H1 (cell line): ENCODE data around the gene THADA. TPM values are rescaled to one million over a fixed set of nuclear protein-coding genes. Genes with fewer than 3 reads are reported as not detected.

Experiments used
- CTCF ChIA-PET: fragments of 300-600 bp; sonication (Branson Sonifier 250); formaldehyde crosslinking; loops from one replicate; lab custom pipeline; 2021; ENCODE audit not compliant: partially characterized antibody; lab: Charles Lee
- POLR2A ChIA-PET: fragments of 300-600 bp; sonication (Branson Sonifier 250); formaldehyde crosslinking; loops from one replicate; lab custom pipeline; 2021; ENCODE audit warnings: inconsistent platforms; ENCODE audit not compliant: partially characterized antibody; lab: Charles Lee
- DNase-seq, 2 experiments: peaks; one replicate each; pipeline versions ENCODE4 v3.0.0 to v3.0.0-alpha.2; 2010 to 2022; ENCODE audit warnings: low spot score in 2 of 2, low read depth in 1 of 2, mixed read lengths in 1 of 2
- FAIRE-seq: peaks from 2 replicates; lab custom pipeline; 2011; peaks lifted over from hg19 to GRCh38; lab: Jason Lieb, UNC
- H2AFZ ChIP-seq: 2 replicates; pipeline ENCODE4 v1.8.1; 2012; ENCODE audit warnings: low read length, inconsistent platforms
- H2AK5ac ChIP-seq: 2 replicates; pipeline ENCODE4 v1.6.1; 2013; ENCODE audit warnings: low read depth, low read length
- H2BK120ac ChIP-seq: replicated peaks from 2 replicates; pipeline ENCODE3; 2013; ENCODE audit warnings: low read depth, low read length, inconsistent platforms
- H2BK12ac ChIP-seq: 2 replicates; pipeline ENCODE4 v1.6.1; 2013; ENCODE audit warnings: low read depth, low read length
- H2BK15ac ChIP-seq: 2 replicates; pipeline ENCODE4 v1.6.1; 2013; ENCODE audit warnings: low read length
- H2BK20ac ChIP-seq: 2 replicates; pipeline ENCODE4 v1.6.1; 2013; ENCODE audit warnings: low read length
- H2BK5ac ChIP-seq: 2 replicates; pipeline ENCODE4 v1.6.1; 2013; ENCODE audit warnings: low read depth, low read length
- H3K14ac ChIP-seq: 2 replicates; pipeline ENCODE4 v1.6.1; 2013; ENCODE audit warnings: inconsistent platforms; ENCODE audit not compliant: insufficient read length
- H3K18ac ChIP-seq: 2 replicates; pipeline ENCODE4 v1.6.1; 2013; ENCODE audit warnings: low read length; ENCODE audit errors: extremely low read depth
- H3K23ac ChIP-seq: 2 replicates; pipeline ENCODE4 v1.6.1; 2013; ENCODE audit warnings: inconsistent platforms; ENCODE audit not compliant: insufficient read length
- H3K23me2 ChIP-seq: 2 replicates; pipeline ENCODE4 v1.6.1; 2013; ENCODE audit warnings: low read depth, low read length
- H3K27ac ChIP-seq: 2 replicates; pipeline ENCODE4 v1.6.1; 2011; ENCODE audit warnings: low read depth, low read length, inconsistent platforms
- H3K27me3 ChIP-seq, 4 experiments: replicated peaks in 1 of 4; 1 replicate in 1 of 4; 2 replicates in 3 of 4; pipeline versions ENCODE4 v1.6.1 to v1.8.1; 2011 to 2013; ENCODE audit warnings: low read length in 3 of 4, mild to moderate bottlenecking in 3 of 4, inconsistent platforms in 2 of 4, mixed read lengths in 2 of 4, moderate library complexity in 1 of 4; ENCODE audit not compliant: control insufficient read depth in 3 of 4, insufficient read depth in 3 of 4; ENCODE audit errors: extremely low read depth in 1 of 4
- H3K36me3 ChIP-seq, 4 experiments: 2 replicates each; pipeline versions ENCODE4 v1.6.1 to v1.8.1; 2011 to 2013; ENCODE audit warnings: mild to moderate bottlenecking in 4 of 4, low read length in 3 of 4, moderate library complexity in 2 of 4, control low read depth in 1 of 4, inconsistent platforms in 1 of 4; ENCODE audit not compliant: insufficient read depth in 4 of 4, control insufficient read depth in 2 of 4
- H3K4ac ChIP-seq: replicated peaks from 2 replicates; pipeline ENCODE3; 2013; ENCODE audit warnings: low read length, low read depth, mixed read lengths, inconsistent platforms; ENCODE audit not compliant: insufficient read length
- H3K4me1 ChIP-seq, 4 experiments: replicated peaks in 1 of 4; 1 replicate in 1 of 4; 2 replicates in 3 of 4; pipeline versions ENCODE4 v1.6.1 to v1.8.1; 2011 to 2013; ENCODE audit warnings: low read length in 3 of 4, inconsistent platforms in 2 of 4, mixed read lengths in 1 of 4; ENCODE audit not compliant: insufficient read depth in 4 of 4, control insufficient read depth in 3 of 4
- H3K4me2 ChIP-seq, 2 experiments: 2 replicates each; pipeline versions ENCODE4 v1.6.1 to v1.8.1; 2011 to 2013; ENCODE audit warnings: low read depth in 2 of 2, low read length in 2 of 2, control low read depth in 1 of 2, inconsistent platforms in 1 of 2, mild to moderate bottlenecking in 1 of 2; ENCODE audit not compliant: insufficient read depth in 1 of 2
- H3K4me3 ChIP-seq, 4 experiments: fragments of 200-600, 300-600 bp in 1 of 4; sonication (generic), shearing (Covaris generic), sonication (Bioruptor Twin) in 1 of 4; 2 replicates each; pipeline versions ENCODE4 v1.5.1 to v1.8.1; 2011 to 2016; ENCODE audit warnings: low read length in 4 of 4, low read depth in 3 of 4, control low read depth in 2 of 4, inconsistent platforms in 2 of 4, mild to moderate bottlenecking in 2 of 4, mixed read lengths in 1 of 4, moderate library complexity in 1 of 4; ENCODE audit not compliant: insufficient read depth in 2 of 4; ENCODE audit errors: extremely low read depth in 1 of 4
- H3K56ac ChIP-seq: replicated peaks from 2 replicates; pipeline ENCODE3; 2013; ENCODE audit warnings: low read depth, mild to moderate bottlenecking, mixed read lengths, low read length, inconsistent platforms; ENCODE audit not compliant: insufficient read length
- H3K79me1 ChIP-seq: 2 replicates; pipeline ENCODE4 v1.6.1; 2013; ENCODE audit warnings: low read depth, low read length, control low read depth
- H3K79me2 ChIP-seq, 2 experiments: 2 replicates each; pipeline versions ENCODE4 v1.6.1 to v1.8.1; 2012 to 2013; ENCODE audit warnings: low read length in 2 of 2, mild to moderate bottlenecking in 2 of 2, inconsistent platforms in 1 of 2; ENCODE audit not compliant: insufficient read depth in 2 of 2, control insufficient read depth in 1 of 2
- H3K9ac ChIP-seq, 4 experiments: replicated peaks in 1 of 4; 1 replicate in 1 of 4; 2 replicates in 3 of 4; pipeline versions ENCODE4 v1.6.1 to v1.8.1; 2011 to 2013; ENCODE audit warnings: low read depth in 3 of 4, low read length in 3 of 4, control low read depth in 2 of 4, mild to moderate bottlenecking in 2 of 4, moderate library complexity in 2 of 4, inconsistent platforms in 1 of 4; ENCODE audit errors: extremely low read depth in 1 of 4
- H3K9me3 ChIP-seq, 2 experiments: 2 replicates each; pipeline versions ENCODE4 v1.6.1 to v1.8.1; 2012 to 2013; ENCODE audit warnings: mild to moderate bottlenecking in 2 of 2, moderate library complexity in 2 of 2, control low read depth in 1 of 2, inconsistent platforms in 1 of 2, low read depth in 1 of 2, low read length in 1 of 2, mixed read lengths in 1 of 2; ENCODE audit not compliant: insufficient read depth in 2 of 2
- H4K20me1 ChIP-seq, 2 experiments: replicated peaks in 1 of 2; 2 replicates each; pipeline versions ENCODE3 to v1.8.1; 2011 to 2013; ENCODE audit warnings: inconsistent platforms in 2 of 2, low read length in 2 of 2, mild to moderate bottlenecking in 1 of 2; ENCODE audit not compliant: insufficient read depth in 2 of 2, control insufficient read depth in 1 of 2
- H4K5ac ChIP-seq: 2 replicates; pipeline ENCODE4 v1.6.1; 2013; ENCODE audit warnings: low read length, low read depth, mixed read lengths, inconsistent platforms; ENCODE audit not compliant: insufficient read length
- H4K8ac ChIP-seq: 2 replicates; pipeline ENCODE4 v1.8.0; 2013; ENCODE audit warnings: mild to moderate bottlenecking, moderate library complexity, low read length, inconsistent platforms; ENCODE audit not compliant: insufficient read depth; ENCODE audit errors: extremely low read depth
- H4K91ac ChIP-seq: replicated peaks from 2 replicates; pipeline ENCODE3; 2013; ENCODE audit warnings: low read length, mixed read lengths, inconsistent platforms; ENCODE audit not compliant: insufficient read length
- ATF3 ChIP-seq: IDR thresholded peaks from 2 replicates; pipeline ENCODE4 v1.6.1; 2011; ENCODE audit warnings: low read depth, mild to moderate bottlenecking, low read length; ENCODE audit not compliant: insufficient read depth
- CHD2 ChIP-seq: IDR thresholded peaks from 2 replicates; pipeline ENCODE4 v1.6.1; 2012; ENCODE audit warnings: low read length, improper control_type of control experiment
- CREB1 ChIP-seq: IDR thresholded peaks from 2 replicates; pipeline ENCODE4 v1.6.1; 2012; ENCODE audit warnings: inconsistent platforms
- KDM4A ChIP-seq: IDR thresholded peaks from one replicate; pipeline ENCODE4 v1.7.1; 2012; ENCODE audit warnings: low read depth, mild to moderate bottlenecking, moderate library complexity, low read length, inconsistent platforms; ENCODE audit not compliant: severe bottlenecking
- TCF12 ChIP-seq: IDR thresholded peaks from 2 replicates; pipeline ENCODE4 v1.6.1; 2011; ENCODE audit warnings: low read depth, mild to moderate bottlenecking, low read length
- ZNF274 ChIP-seq: IDR thresholded peaks from 2 replicates; pipeline ENCODE4 v1.7.0; 2012; ENCODE audit warnings: low read length, borderline replicate concordance; ENCODE audit errors: extremely low read depth
- WGBS, 2 experiments: shearing (Covaris generic) in 1 of 2; methylation state at CpG; one replicate each; pipeline versions ENCODE4 v1.1.6 to v1.1.7; 2013 to 2015; ENCODE audit warnings: low lambda C conversion rate in 2 of 2, mixed read lengths in 2 of 2, inconsistent platforms in 1 of 2, low coverage in 1 of 2, missing lambda C conversion rate in 1 of 2; ENCODE audit not compliant: insufficient replicate concordance in 2 of 2, insufficient coverage in 1 of 2, insufficient read length in 1 of 2; ENCODE audit errors: extremely low coverage in 1 of 2, missing lambda C conversion rate in 1 of 2; 5-methylcytosine and 5-hydroxymethylcytosine counted together
- polyA plus RNA-seq, 7 experiments: library from polyadenylated mRNA; depleted of rRNA in 3 of 7; stranded (reverse) in 5 of 7; unstranded in 2 of 7; fragments of >200 nt in 5 of 7; fragments of 200-250 nt in 2 of 7; gene quantifications; 1 replicate in 5 of 7; 2 replicates in 1 of 7; 4 replicates in 1 of 7; pipeline versions ENCODE4 v1.2.1 to v1.2.3, GENCODE V29; 2011 to 2013; ENCODE audit warnings: missing spikeins in 2 of 7, mixed read lengths in 2 of 7
- total RNA-seq: library from RNA; stranded (reverse); fragmentation: NEBNext Ultra II Directional; extraction: Animal tissue kit (Norgen Biotek cat#: 25700); gene quantifications from 2 replicates; pipeline ENCODE4 v1.2.1, GENCODE V29; 2021

The THADA gene
- total and polyA plus RNA-seq, 2 of the 8 experiments (the other 6 are each of a cell fraction or from before 2014, with no cell fraction given) = 22.4 to 26.8 TPM

GRCh38 chr2:43327119-43327518 lies 268.7 kb downstream of the THADA start:
- no peaks in the 10 kb centered on the region for H3K23me2 ChIP-seq
- no peak overlapping the region for H2BK12ac ChIP-seq
- no peak overlapping the region for H3K9ac ChIP-seq
- H4K20me1 ChIP-seq = no peaks in the 10 kb centered on the region
- TF ChIP-seq ATF3 = no peak
- TF ChIP-seq ZNF274 = no peak
- no peak for TF ChIP-seq TCF12
- TF ChIP-seq CREB1 = no peak
- TF ChIP-seq KDM4A = no peak
- no peak for TF ChIP-seq CHD2
- H3K9me3 ChIP-seq = no peaks in the 10 kb centered on the region
- H4K8ac ChIP-seq = no peak overlapping the region
- no peak overlapping the region for H2AK5ac ChIP-seq
- no peaks in the 10 kb centered on the region for H3K79me1 ChIP-seq
- H2BK15ac ChIP-seq = no peak overlapping the region
- no peak overlapping the region for H2BK5ac ChIP-seq
- H3K18ac ChIP-seq = no peak overlapping the region
- no peak overlapping the region for H3K4me2 ChIP-seq
- H4K91ac ChIP-seq = no peak overlapping the region
- no peaks in the 10 kb centered on the region for H3K36me3 ChIP-seq
- H3K27ac ChIP-seq = no peak overlapping the region
- no peak overlapping the region for H3K23ac ChIP-seq
- FAIRE-seq (no peak), DNase-seq (no peak)
- no peak overlapping the region for H3K4me3 ChIP-seq
- no peak overlapping the region for H2BK120ac ChIP-seq
- POLR2A ChIA-PET = interaction anchor here (0.6 kb wide), 1 partner anchor 25 kb away, joined by 4 read pairs; no protein-coding TSS in a partner anchor
- no peak overlapping the region for H3K56ac ChIP-seq
- CTCF ChIA-PET = interaction anchor here (0.8 to 1.6 kb wide), 5 partner anchors 32 to 167 kb away, joined by 3 to 4 read pairs (median 3); no protein-coding TSS in a partner anchor
- no peak overlapping the region for H3K4ac ChIP-seq
- no peak overlapping the region for H2AFZ ChIP-seq
- H3K14ac ChIP-seq = no peak overlapping the region
- peaks cover 0 to 3% (median 0%) of the 10 kb centered on the region in 4 experiments; a peak in 4 of 7 replicates for H3K4me1 ChIP-seq
- no peaks in the 10 kb centered on the region for H3K79me2 ChIP-seq
- WGBS, 2 experiments = 88% methylated on average over 1 of the region's 1 CpG; no CpG with 5 or more reads in 1 of the 2 experiments
- H2BK20ac ChIP-seq = no peak overlapping the region
- H4K5ac ChIP-seq = no peak overlapping the region
- no peaks in the 10 kb centered on the region for H3K27me3 ChIP-seq
